Panc1 (cell line): ENCODE data around the gene TSPAN15.

Source experiments
- POLR2AphosphoS5 ChIP-seq: IDR thresholded peaks from 2 replicates; pipeline ENCODE4 v1.6.1; 2012; ENCODE audit warnings: mild to moderate bottlenecking, low read depth, low read length, moderate library complexity
- TCF7L2 ChIP-seq: IDR thresholded peaks from 2 replicates; pipeline ENCODE4 v1.6.1; 2011; ENCODE audit warnings: mild to moderate bottlenecking, low read depth, low read length, inconsistent platforms
- TF ChIP-seq, protein P1 (sequence below): fragments of 450-650 bp; IDR thresholded peaks from 2 replicates; pipeline ENCODE4 v1.5.1; 2017; ENCODE audit warnings: mild to moderate bottlenecking
- TF ChIP-seq, protein P2 (sequence below), 2 experiments: IDR thresholded peaks; 2 replicates each; pipeline ENCODE4 v1.6.1; 2011 to 2012; ENCODE audit warnings: low read depth in 2 of 2, control low read depth in 1 of 2, low read length in 1 of 2, mild to moderate bottlenecking in 1 of 2, moderate library complexity in 1 of 2; ENCODE audit not compliant: insufficient read depth in 1 of 2

DNA sequence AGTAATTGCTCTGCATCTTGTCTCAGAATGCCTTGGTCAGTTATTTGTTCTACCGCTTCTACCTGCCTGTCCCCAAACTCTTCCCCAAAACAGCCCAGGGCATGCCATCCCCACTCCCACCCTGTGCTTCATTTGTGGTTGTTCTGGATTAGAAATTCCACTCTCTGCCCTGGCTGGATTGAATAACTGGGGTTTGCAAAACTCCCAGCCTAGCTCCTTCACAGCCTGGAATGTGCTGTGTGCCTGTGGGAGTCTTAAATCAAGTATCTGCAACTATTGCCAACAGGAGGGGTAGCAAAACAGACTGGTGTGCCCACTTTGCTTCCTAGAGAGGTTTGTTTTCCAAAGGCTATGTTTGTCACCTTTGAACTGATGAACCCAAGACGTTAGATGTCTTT, 24.2 kb downstream of the TSPAN15 start:
- no peak for TF ChIP-seq POLR2AphosphoS5
- TF ChIP-seq, protein P1, sequence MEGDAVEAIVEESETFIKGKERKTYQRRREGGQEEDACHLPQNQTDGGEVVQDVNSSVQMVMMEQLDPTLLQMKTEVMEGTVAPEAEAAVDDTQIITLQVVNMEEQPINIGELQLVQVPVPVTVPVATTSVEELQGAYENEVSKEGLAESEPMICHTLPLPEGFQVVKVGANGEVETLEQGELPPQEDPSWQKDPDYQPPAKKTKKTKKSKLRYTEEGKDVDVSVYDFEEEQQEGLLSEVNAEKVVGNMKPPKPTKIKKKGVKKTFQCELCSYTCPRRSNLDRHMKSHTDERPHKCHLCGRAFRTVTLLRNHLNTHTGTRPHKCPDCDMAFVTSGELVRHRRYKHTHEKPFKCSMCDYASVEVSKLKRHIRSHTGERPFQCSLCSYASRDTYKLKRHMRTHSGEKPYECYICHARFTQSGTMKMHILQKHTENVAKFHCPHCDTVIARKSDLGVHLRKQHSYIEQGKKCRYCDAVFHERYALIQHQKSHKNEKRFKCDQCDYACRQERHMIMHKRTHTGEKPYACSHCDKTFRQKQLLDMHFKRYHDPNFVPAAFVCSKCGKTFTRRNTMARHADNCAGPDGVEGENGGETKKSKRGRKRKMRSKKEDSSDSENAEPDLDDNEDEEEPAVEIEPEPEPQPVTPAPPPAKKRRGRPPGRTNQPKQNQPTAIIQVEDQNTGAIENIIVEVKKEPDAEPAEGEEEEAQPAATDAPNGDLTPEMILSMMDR, result no peak
- no peak for TF ChIP-seq TCF7L2
- TF ChIP-seq, protein P2, sequence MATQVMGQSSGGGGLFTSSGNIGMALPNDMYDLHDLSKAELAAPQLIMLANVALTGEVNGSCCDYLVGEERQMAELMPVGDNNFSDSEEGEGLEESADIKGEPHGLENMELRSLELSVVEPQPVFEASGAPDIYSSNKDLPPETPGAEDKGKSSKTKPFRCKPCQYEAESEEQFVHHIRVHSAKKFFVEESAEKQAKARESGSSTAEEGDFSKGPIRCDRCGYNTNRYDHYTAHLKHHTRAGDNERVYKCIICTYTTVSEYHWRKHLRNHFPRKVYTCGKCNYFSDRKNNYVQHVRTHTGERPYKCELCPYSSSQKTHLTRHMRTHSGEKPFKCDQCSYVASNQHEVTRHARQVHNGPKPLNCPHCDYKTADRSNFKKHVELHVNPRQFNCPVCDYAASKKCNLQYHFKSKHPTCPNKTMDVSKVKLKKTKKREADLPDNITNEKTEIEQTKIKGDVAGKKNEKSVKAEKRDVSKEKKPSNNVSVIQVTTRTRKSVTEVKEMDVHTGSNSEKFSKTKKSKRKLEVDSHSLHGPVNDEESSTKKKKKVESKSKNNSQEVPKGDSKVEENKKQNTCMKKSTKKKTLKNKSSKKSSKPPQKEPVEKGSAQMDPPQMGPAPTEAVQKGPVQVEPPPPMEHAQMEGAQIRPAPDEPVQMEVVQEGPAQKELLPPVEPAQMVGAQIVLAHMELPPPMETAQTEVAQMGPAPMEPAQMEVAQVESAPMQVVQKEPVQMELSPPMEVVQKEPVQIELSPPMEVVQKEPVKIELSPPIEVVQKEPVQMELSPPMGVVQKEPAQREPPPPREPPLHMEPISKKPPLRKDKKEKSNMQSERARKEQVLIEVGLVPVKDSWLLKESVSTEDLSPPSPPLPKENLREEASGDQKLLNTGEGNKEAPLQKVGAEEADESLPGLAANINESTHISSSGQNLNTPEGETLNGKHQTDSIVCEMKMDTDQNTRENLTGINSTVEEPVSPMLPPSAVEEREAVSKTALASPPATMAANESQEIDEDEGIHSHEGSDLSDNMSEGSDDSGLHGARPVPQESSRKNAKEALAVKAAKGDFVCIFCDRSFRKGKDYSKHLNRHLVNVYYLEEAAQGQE (IDR thresholded peaks at IDR 0.05; ENCODE audit: insufficient read depth in 1 of 2, low read depth in 2 of 2, low read length in 1 of 2), result no peak
